ENCODE results near the gene KLK8.

Gene KLK8

DNA sequence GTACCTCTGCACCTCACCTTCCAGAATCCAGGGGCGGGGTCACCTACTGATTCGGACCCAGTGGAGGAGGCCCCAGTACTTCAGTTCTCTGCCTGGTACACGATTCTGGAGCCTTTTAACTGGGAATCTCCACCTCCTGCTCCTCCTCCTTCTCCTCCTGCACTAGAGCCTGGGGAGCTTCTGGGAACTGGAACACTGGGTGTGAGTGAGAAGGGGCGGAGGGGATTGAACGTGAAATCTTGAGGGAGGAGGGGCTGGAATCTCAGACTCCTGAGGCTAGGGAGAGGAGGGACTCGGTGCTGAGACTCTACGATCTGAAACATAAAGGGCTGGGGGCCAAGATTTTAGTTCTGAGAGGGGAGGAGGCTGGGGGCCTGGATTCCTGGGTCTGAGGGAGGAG is at the start of gene KLK8:
Gene KLK8, minus strand, starts transcription at position 90 of the 400 bp plus-strand sequence. CDS start 437 bp downstream, outside the sequence.
- DNase-seq, result no peak

DNA sequence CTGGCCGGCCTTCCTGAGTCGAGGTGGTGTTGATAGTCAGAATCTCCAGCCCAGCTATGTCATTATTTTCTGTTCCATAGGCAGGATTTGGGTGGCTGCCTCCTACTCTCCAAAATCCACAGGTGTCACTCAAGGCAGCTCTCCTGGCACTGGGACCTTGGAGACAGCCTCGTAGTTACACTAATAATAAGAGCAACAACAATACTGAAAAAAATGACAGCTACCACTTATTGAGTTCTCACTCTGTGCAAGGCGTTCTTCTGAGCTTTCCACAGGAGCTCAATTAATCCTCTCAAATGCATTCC is 45.6 kb upstream of the KLK8 start:
- DNase-seq, result no peak

DNA sequence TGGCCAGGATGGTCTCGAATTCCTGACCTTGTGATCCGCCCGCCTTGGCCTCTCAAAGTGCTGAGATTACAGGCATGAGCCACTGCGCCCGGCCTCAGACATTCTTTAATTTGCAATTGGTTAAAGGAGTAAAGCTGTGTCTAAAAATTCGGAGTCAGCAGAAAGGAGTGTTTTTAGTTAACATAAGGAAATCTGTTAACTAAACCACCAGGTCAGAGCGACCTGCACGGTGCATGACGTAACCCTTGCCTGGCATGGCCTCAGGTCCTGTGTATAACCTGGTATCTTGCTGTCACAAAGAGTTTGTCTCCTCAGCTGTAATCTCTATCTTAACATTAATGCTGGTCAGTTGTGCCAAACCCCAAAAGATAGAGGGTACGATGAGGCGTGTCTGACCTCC is 42.9 kb upstream of the KLK8 start:
- no peak for DNase-seq

DNA sequence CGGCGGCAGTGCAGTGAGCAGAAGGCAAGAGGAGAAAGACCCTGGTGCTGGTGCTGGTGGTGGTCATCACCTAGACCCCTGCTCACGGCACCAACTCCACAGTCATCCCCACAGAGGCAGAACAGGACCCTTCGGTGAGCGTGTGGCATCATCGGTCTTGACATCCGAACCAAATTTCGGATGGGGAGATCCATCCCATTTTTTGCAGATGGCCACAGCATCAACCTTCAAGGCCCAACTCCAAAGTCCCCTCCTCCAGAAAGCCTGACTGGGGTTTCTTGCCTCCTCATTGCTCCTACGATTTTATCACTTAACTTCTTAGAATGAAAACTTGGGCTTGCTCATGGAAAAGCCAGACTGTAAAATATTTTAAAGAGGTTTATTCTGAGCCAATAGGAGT is 42.1 kb upstream of the KLK8 start:
- DNase-seq, result no peak

DNA sequence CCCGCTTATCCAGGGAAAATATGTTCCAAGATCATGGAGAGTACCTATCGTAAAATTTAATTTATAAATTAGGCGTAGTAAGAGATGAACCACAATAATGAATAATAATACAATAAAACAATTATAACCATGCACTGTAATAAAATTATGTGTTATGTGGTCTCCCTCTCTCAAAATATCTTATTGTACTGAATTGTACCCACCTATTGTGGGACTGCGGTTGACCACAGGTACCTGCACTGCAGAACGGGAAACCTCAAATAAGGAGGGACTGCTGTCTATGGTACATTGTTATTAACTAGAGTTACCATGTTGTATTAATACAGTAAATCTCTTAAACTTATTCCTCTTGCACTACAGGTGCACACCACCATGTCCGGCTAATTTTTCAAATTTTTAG is 38.7 kb upstream of the KLK8 start:
- DNase-seq, result no peak

- DNase-seq, result no peak
Observed at GRCh38 chr19:51036519-51036918, 35.1 kb upstream of the KLK8 start.

- no peak for DNase-seq
Observed at GRCh38 chr19:51034704-51035103, 33.3 kb upstream of the KLK8 start, which contains the start of gene KLK12. Gene KLK12 (minus strand): TSS chr19:51035002. CDS start chr19:51034621, 381 bp downstream.

DNA sequence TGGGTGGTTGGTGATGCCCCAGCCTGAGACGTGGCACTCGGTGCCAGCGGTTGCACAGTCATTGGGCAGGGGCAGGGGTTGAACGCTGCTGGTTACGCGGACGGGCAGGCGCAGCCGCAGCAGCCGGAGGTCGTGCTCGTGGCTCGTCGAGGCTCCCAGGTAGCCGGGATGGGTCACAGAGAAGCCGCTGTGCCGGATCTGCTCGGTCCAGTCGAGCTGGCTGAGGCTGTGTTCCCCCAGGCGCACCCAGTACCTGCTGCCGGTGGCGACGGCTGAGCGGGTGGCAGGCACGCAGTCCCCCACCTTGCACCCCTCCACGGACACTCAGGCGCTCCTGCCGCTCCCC is 30.4 kb upstream of the KLK8 start:
- no peak for DNase-seq

DNA sequence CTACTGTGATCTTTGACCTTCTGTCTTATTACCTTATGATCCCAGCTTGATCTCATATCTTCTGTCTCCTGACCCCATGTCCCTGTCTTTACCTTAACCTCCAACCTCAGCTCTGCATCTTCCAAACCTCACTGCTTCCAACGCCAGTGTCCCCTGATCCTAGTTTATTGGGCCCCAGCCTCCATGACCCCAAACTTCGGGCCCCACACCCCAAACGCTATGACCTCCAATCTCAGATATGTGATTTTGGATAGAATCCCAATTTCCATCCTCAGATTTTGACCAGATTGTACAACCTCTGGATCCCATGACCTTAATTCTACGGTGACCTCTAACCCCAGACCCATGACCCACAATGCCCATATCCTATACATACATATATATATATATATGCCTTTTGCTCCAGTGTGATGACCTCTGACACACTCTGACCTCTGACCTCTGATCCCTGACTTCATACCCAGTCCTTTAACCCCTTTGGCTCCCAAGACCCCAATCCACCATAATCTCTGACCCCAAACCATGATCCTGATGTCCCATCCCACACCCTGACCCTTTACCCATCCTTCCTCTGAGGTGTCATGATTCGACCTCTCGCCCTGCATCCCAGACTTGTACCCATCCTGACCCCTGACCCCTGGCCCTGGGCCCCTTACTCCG is 29.9 kb upstream of the KLK8 start:
- DNase-seq, result no peak

DNA sequence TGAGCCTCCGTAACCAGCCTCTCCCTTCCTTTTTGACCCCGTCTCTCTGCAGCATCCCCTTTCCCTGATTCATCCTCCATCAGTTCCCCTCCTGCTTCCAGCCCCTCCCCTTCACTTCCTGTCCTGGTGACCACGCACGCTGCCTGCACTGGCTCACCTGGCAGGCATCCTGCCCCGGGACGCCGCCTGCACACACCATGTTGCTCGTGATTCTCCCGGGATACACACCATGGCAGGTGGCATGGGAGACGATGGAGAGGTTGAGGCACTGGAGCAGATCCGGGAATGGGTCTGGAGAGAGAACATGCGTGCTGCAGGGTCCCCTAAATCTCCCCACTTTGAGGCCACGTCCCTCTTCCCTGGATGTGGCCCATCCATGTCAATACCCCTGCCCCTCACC is 29.2 kb upstream of the KLK8 start:
- no peak for DNase-seq

- DNase-seq, result no peak
Observed at GRCh38 chr19:51029718-51030117, 28.3 kb upstream of the KLK8 start.

GRCh38 chr19:51027873-51028272 is 26.5 kb upstream of the KLK8 start:
- DNase-seq, result no peak

GRCh38 chr19:51027126-51027806 is 25.9 kb upstream of the KLK8 start:
- no peak for DNase-seq

DNA sequence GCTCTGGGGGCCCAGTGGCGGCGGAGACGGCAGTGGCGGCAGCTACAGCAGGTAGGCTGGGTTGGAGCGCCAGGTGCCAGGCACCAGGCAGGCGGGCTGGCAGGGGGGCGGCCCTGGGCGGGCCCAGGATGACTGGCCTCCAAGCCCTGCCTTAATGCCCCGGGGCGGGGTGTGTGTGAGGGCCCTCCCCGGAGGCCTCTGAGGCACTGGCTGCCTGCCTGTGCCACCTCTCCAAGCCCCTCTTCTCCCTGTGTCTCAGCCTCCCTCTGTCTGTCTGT is 25.1 kb upstream of the KLK8 start, which contains the start of gene KLK11:
Gene KLK11, minus strand, starts transcription at position 63 of the 278 bp plus-strand sequence. CDS start 985 bp downstream, outside the sequence.
- DNase-seq, result no peak

DNA sequence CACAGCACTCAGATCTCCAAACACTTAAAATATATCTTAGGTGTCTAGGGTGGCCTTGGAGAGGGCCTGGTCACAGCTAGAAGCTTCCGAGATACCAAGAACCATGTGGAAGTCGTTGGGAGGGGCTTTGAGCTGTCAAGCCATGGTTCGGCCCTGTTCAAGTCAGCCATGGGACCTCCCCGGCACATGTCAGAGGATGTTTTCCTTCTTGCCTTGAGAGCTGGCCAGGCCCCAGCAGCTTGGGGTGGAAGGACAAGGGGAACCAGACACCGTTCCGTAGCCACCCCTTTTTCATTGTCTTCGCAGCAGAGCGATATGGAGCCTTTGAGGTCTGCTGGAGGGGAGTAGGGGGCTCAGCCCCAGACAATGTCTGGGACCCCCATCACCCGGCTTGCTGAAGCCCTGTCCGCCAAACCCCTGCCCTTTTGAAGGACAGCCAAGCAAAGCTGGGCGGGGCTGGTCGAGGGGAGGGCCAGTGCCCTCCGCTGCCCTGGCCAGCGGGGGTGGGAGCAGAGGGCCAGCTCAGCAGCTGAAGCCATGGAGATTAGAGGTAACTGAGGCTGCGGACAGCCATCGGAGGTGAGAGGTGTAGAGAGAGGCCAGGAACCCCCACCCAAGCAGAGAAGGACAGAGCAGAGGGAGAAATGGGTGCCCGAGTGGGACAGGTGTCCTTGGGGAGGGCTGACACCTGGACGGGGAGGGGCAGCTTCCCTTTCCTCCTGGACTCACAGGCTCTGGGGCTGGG is 24.6 kb upstream of the KLK8 start:
- DNase-seq, result no peak

DNA sequence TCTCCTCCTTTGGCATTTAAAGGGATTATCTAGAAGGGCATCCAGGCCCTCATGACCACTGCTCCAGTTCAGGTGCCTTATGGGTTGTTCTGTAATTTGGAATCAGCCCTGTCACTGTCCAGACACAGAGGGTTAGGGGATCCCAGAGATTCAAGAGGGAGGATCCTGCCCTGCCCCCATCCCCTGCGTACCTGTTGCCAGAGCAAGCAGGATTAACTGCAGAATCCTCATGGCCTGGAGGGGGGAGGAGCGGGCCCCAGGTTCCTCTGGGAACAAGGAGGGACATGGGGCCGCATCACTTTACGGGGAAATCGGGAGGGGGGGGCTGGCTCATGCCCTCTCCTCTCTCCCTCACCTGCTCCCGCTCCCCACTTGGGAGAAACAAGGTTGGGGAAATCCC is 24.0 kb upstream of the KLK8 start:
- no peak for DNase-seq

GRCh38 chr19:51024924-51025323 is 23.5 kb upstream of the KLK8 start:
- peak; percentile 55 for DNase-seq

DNA sequence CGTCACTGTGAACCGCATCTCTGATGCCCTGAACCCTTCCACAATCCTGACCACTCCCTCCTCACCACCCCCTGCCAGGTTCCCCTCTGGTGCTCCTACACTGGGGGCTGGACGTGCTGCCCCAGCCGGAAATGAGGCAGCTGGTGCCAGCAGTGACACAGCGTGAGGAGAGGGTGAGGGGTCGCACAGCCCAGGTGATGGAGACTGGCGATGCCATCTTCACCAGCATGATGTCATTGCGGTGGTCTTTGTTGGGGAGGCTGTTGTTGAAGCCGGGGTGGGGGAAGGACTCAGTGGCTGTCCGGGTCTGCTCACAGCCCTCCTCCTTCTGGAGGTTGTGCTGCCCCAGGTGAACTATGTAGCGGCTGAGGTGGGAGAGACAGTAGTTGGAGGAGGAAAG is 22.5 kb upstream of the KLK8 start:
- no peak for DNase-seq

DNA sequence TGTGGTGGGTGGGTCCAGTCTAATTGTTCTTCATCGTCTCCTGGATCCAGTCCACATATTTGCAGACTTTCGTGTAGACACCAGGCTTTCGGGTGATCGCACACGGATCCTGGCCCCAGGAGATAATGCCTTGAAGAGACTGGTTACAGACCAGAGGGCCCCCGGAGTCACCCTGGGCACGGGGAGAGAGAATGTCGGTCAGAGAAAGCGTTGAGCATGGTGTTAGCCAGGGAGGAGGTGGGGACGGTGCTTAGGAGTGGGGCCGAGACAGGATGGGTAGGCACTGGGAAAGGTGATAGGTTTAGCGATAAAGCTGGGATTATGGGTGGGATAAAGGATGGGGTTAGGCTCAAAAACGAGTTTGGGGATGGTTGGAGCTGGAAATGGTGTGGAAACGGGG is 21.1 kb upstream of the KLK8 start:
- DNase-seq, result no peak

- DNase-seq, result peak; percentile 57
Observed at GRCh38 chr19:51020988-51021651, 19.7 kb upstream of the KLK8 start.

- no peak for DNase-seq
Observed at GRCh38 chr19:51019544-51019925, 18.1 kb upstream of the KLK8 start, which contains the start of gene KLK10. Gene KLK10 (minus strand): TSS chr19:51019709. CDS start chr19:51019130, 579 bp downstream.

- no peak for DNase-seq
Observed at GRCh38 chr19:51018745-51019543, 17.5 kb upstream of the KLK8 start.
